ENCODE measurements around the gene SLC6A9. TPM values are rescaled to one million over a fixed set of nuclear protein-coding genes. Genes with fewer than 3 reads are reported as not detected.
A peak's percentile ranks its signal among the peaks of the same experiment; 100 is the strongest.

The SLC6A9 gene
- total RNA-seq, 4 donors from 2014 or later: 0.16 to 0.63 (median 0.29) TPM; not detected in 1

- H3K27ac ChIP-seq: peak overlapping the region; percentile 77 to 95 (median 91)
- H3K27me3 ChIP-seq: no peaks in the 10 kb centered on the region
- H3K9me3 ChIP-seq: no peaks in the 10 kb centered on the region
- intact Hi-C loops (cut with DNase I; ENCODE audit: low total_unique reads): loop anchor here (5.0 to 10.0 kb wide), 2 partner anchors 38 to 266 kb away; partner anchors contain the start of gene CCDC24
- H3K4me1 ChIP-seq: peaks cover 14 to 29% of the 10 kb centered on the region in 2 donors
- DNase-seq (peak in 1 of 2 donors; percentile 14), ATAC-seq (peak; percentile 53 to 57)
- TF ChIP-seq CTCF (IDR thresholded peaks at IDR 0.05 in 4 of 5, conservative IDR thresholded peaks at IDR 0.05 in 1 of 5) (peak in 1 of 5 experiments; percentile 30), POLR2A (IDR thresholded peaks at IDR 0.05) (no peak)
- H3K4me3 ChIP-seq: peak overlapping the region; percentile 78 to 92 (median 82)
- H3K36me3 ChIP-seq: no peaks in the 10 kb centered on the region
- in situ Hi-C loops (cut with MboI; ENCODE audit: low sequenced_read_pairs in 4 of 4): loop anchor here in 3 of 4 donors (25.0 kb wide), 2 partner anchors 268 to 493 kb away; partner anchors contain the start of gene PTPRF (in 2 of the 3)
Observed at GRCh38 chr1:44030605-44031251, 534 bp downstream of the SLC6A9 start.

- peak; percentile 82 to 85 for DNase-seq
- Histone ChIP-seq H3K9me3 (no peaks in the 10 kb centered on the region), H3K27ac (peak overlapping the region; percentile 77 to 95 (median 91)), H3K4me1 (peaks cover 7 to 22% of the 10 kb centered on the region in 2 donors), H3K36me3 (no peaks in the 10 kb centered on the region), H3K4me3 (peak overlapping the region; percentile 78 to 92 (median 82)), H3K27me3 (no peaks in the 10 kb centered on the region)
- peak; percentile 57 to 78 for TF ChIP-seq POLR2A (IDR thresholded peaks at IDR 0.05)
- TF ChIP-seq CTCF (IDR thresholded peaks at IDR 0.05 in 4 of 5, conservative IDR thresholded peaks at IDR 0.05 in 1 of 5): no peak
- intact Hi-C loops (cut with DNase I; ENCODE audit: low total_unique reads) (loop anchor here (5.0 to 10.0 kb wide), 2 partner anchors 38 to 265 kb away; partner anchors contain the start of gene CCDC24), in situ Hi-C loops (cut with MboI; ENCODE audit: low sequenced_read_pairs in 4 of 4) (loop anchor here in 3 of 4 donors (25.0 kb wide), 2 partner anchors 268 to 493 kb away; partner anchors contain the start of gene PTPRF (in 2 of the 3))
- peak; percentile 90 to 92 for ATAC-seq
Observed at GRCh38 chr1:44029911-44030604, 1.2 kb downstream of the SLC6A9 start.

GRCh38 chr1:44029260-44029910 lies 1.9 kb downstream of the SLC6A9 start:
- ATAC-seq (peak; percentile 37 to 42), DNase-seq (no peak)
- Histone ChIP-seq H3K27ac (peak overlapping the region; percentile 77 to 95 (median 91)), H3K36me3 (no peaks in the 10 kb centered on the region), H3K27me3 (no peaks in the 10 kb centered on the region), H3K4me3 (peak overlapping the region; percentile 78 to 92 (median 82)), H3K4me1 (peaks cover 5 to 21% of the 10 kb centered on the region in 2 donors), H3K9me3 (no peaks in the 10 kb centered on the region)
- TF ChIP-seq CTCF (IDR thresholded peaks at IDR 0.05 in 4 of 5, conservative IDR thresholded peaks at IDR 0.05 in 1 of 5) (no peak), POLR2A (IDR thresholded peaks at IDR 0.05) (no peak)
- in situ Hi-C loops (cut with MboI; ENCODE audit: low sequenced_read_pairs in 4 of 4) (loop anchor here in 3 of 4 donors (25.0 kb wide), 2 partner anchors 267 to 492 kb away; partner anchors contain the start of gene PTPRF (in 2 of the 3)), intact Hi-C loops (cut with DNase I; ENCODE audit: low total_unique reads) (no loop called here)

- Histone ChIP-seq H3K9me3 (no peaks in the 10 kb centered on the region), H3K4me3 (no peak overlapping the region), H3K27me3 (no peaks in the 10 kb centered on the region), H3K27ac (no peak overlapping the region), H3K36me3 (no peaks in the 10 kb centered on the region), H3K4me1 (peaks cover 5 to 21% of the 10 kb centered on the region in 2 donors)
- ATAC-seq (no peak), DNase-seq (no peak)
- in situ Hi-C loops (cut with MboI; ENCODE audit: low sequenced_read_pairs in 4 of 4): loop anchor here in 3 of 4 donors (25.0 kb wide), 2 partner anchors 265 to 490 kb away; partner anchors contain the start of gene PTPRF (in 2 of the 3)
- intact Hi-C loops (cut with DNase I; ENCODE audit: low total_unique reads): no loop called here
- TF ChIP-seq CTCF (IDR thresholded peaks at IDR 0.05 in 4 of 5, conservative IDR thresholded peaks at IDR 0.05 in 1 of 5) (no peak), POLR2A (IDR thresholded peaks at IDR 0.05) (no peak)
Observed at GRCh38 chr1:44027320-44027719, 3.9 kb downstream of the SLC6A9 start.

All from gastrocnemius medialis (tissue), 4 donors.